CD4-positive, CD25-positive, alpha-beta regulatory T cell (primary cell): ENCODE data around the gene ITPR2. TPM values are rescaled to one million over a fixed set of nuclear protein-coding genes. Genes with fewer than 3 reads are reported as not detected.
"Not testable (repeated sequence)": the region's sequence is repeated elsewhere in the genome, so short reads cannot be mapped to it uniquely, and the experiment has no call there.

Experiments used
- ATAC-seq, 2 donors: fragments of 150-1000 bp; cut with Tn5 transposase; one replicate each; pipeline ENCODE4 v1.10.0; 2021; ENCODE audit warnings: low read depth in 2 of 2, moderate number of reproducible peaks in 2 of 2, moderate library complexity in 1 of 2
- DNase-seq, 3 donors: peaks; one replicate each; pipeline versions ENCODE4 v3.0.0 to v3.0.0-alpha.2; 2012 to 2022; ENCODE audit warnings: mixed read lengths in 1 of 3
- H3K27ac ChIP-seq: one replicate; pipeline ENCODE4 v1.7.0; 2013; ENCODE audit warnings: mild to moderate bottlenecking, low read length; ENCODE audit not compliant: insufficient read depth, poor library complexity, severe bottlenecking
- H3K27me3 ChIP-seq: one replicate; pipeline ENCODE4 v1.7.0; 2013; ENCODE audit warnings: low read length; ENCODE audit not compliant: control insufficient read depth, insufficient read depth
- H3K36me3 ChIP-seq: one replicate; pipeline ENCODE4 v1.7.0; 2013; ENCODE audit warnings: mild to moderate bottlenecking, low read length, moderate library complexity; ENCODE audit not compliant: control insufficient read depth, insufficient read depth
- H3K4me1 ChIP-seq: 2 replicates; pipeline ENCODE4 v1.7.0; 2013; ENCODE audit warnings: mild to moderate bottlenecking, low read length; ENCODE audit not compliant: insufficient read depth, control insufficient read depth, poor library complexity, severe bottlenecking
- H3K4me3 ChIP-seq: one replicate; pipeline ENCODE4 v1.7.0; 2013; ENCODE audit warnings: low read depth, mild to moderate bottlenecking, low read length, moderate library complexity
- H3K9me3 ChIP-seq, 2 experiments: 1 replicate in 1 of 2; 2 replicates in 1 of 2; pipeline ENCODE4 v1.7.0; 2013; ENCODE audit warnings: low read length in 2 of 2, mild to moderate bottlenecking in 1 of 2, moderate library complexity in 1 of 2; ENCODE audit not compliant: control insufficient read depth in 2 of 2
- H3K27ac Mint-ChIP-seq, 3 donors: one replicate each; pipeline ENCODE4 v1.8.0; 2020 to 2022; ENCODE audit warnings: mild to moderate bottlenecking in 3 of 3, mixed read lengths in 3 of 3, moderate library complexity in 2 of 3
- H3K27me3 Mint-ChIP-seq: one replicate; pipeline ENCODE4 v1.8.0; 2022; ENCODE audit warnings: mild to moderate bottlenecking, mixed read lengths
- H3K36me3 Mint-ChIP-seq: one replicate; pipeline ENCODE4 v1.8.0; 2020; ENCODE audit warnings: mixed read lengths
- H3K4me1 Mint-ChIP-seq, 4 donors: one replicate each; pipeline ENCODE4 v1.8.0; 2020 to 2022; ENCODE audit warnings: mixed read lengths in 4 of 4, mild to moderate bottlenecking in 1 of 4
- H3K4me3 Mint-ChIP-seq, 4 donors: one replicate each; pipeline ENCODE4 v1.8.0; 2020 to 2022; ENCODE audit warnings: mild to moderate bottlenecking in 4 of 4, mixed read lengths in 4 of 4, moderate library complexity in 3 of 4
- H3K9me3 Mint-ChIP-seq, 7 donors: one replicate each; pipeline ENCODE4 v1.8.0; 2020 to 2022; ENCODE audit warnings: mixed read lengths in 7 of 7, mild to moderate bottlenecking in 3 of 7, moderate library complexity in 2 of 7
- polyA plus RNA-seq, 4 donors: library from polyadenylated mRNA; unstranded; fragments of 300-500 nt; fragmentation: Illumina TruSeq; gene quantifications; one replicate each; pipeline ENCODE4 v1.2.3, GENCODE V29; 2021
- total RNA-seq: library from RNA; stranded (reverse); gene quantifications from one replicate; pipeline ENCODE4 v1.2.3, GENCODE V29; 2022

The ITPR2 gene
- total and polyA plus RNA-seq, 5 donors from 2014 or later = 9.9 to 54.1 (median 11.7) TPM

- Histone ChIP-seq H3K9me3 (peaks cover 14% of the 10 kb centered on the region in 2 experiments), H3K4me3 (no peak overlapping the region), H3K27me3 (no peaks in the 10 kb centered on the region), H3K4me1 (no peaks in the 10 kb centered on the region), H3K36me3 (no peaks in the 10 kb centered on the region), H3K27ac (no peak overlapping the region)
- ATAC-seq = no peak
- H3K4me1 Mint-ChIP-seq = peaks cover 9 to 17% (median 15%) of the 10 kb centered on the region in 4 donors
- DNase-seq = peak in 1 of 3 donors; percentile 14
- H3K27me3 Mint-ChIP-seq = no peaks in the 10 kb centered on the region
- no peak overlapping the region for H3K27ac Mint-ChIP-seq
- no peak overlapping the region for H3K4me3 Mint-ChIP-seq
- peaks cover 43% of the 10 kb centered on the region for H3K36me3 Mint-ChIP-seq
- H3K9me3 Mint-ChIP-seq = peaks cover 0 to 29% (median 12%) of the 10 kb centered on the region in 7 donors
Observed at GRCh38 chr12:26524862-26525465, 308.0 kb downstream of the ITPR2 start.

GRCh38 chr12:26523708-26524150 lies 309.3 kb downstream of the ITPR2 start:
- Histone ChIP-seq H3K27ac (no peak overlapping the region), H3K9me3 (peaks cover 14% of the 10 kb centered on the region in 2 experiments), H3K4me3 (no peak overlapping the region), H3K4me1 (no peaks in the 10 kb centered on the region), H3K36me3 (peaks cover 3% of the 10 kb centered on the region), H3K27me3 (no peaks in the 10 kb centered on the region)
- H3K27ac Mint-ChIP-seq = no peak overlapping the region
- H3K4me1 Mint-ChIP-seq = peaks cover 9 to 21% (median 17%) of the 10 kb centered on the region in 4 donors
- H3K27me3 Mint-ChIP-seq = no peaks in the 10 kb centered on the region
- DNase-seq (no peak), ATAC-seq (no peak)
- H3K9me3 Mint-ChIP-seq = peaks cover 0 to 26% (median 9%) of the 10 kb centered on the region in 7 donors
- peaks cover 36% of the 10 kb centered on the region for H3K36me3 Mint-ChIP-seq
- no peak overlapping the region for H3K4me3 Mint-ChIP-seq

GRCh38 chr12:26520869-26521268 lies 312.1 kb downstream of the ITPR2 start:
- no peaks in the 10 kb centered on the region for H3K4me1 ChIP-seq
- H3K27me3 Mint-ChIP-seq = no peaks in the 10 kb centered on the region
- peaks cover 10 to 11% of the 10 kb centered on the region in 2 experiments for H3K9me3 ChIP-seq
- H3K36me3 ChIP-seq = peaks cover 3% of the 10 kb centered on the region
- H3K4me1 Mint-ChIP-seq = peaks cover 7 to 25% (median 18%) of the 10 kb centered on the region in 4 donors
- no peak overlapping the region for H3K4me3 Mint-ChIP-seq
- no peaks in the 10 kb centered on the region for H3K27me3 ChIP-seq
- peaks cover 0 to 14% (median 4%) of the 10 kb centered on the region in 7 donors for H3K9me3 Mint-ChIP-seq
- no peak overlapping the region for H3K4me3 ChIP-seq
- DNase-seq (peak in 1 of 3 donors; percentile 12), ATAC-seq (no peak)
- no peak overlapping the region for H3K27ac ChIP-seq
- no peak overlapping the region for H3K27ac Mint-ChIP-seq
- peaks cover 23% of the 10 kb centered on the region for H3K36me3 Mint-ChIP-seq

- H3K27ac ChIP-seq = no peak overlapping the region
- H3K36me3 ChIP-seq = peaks cover 3% of the 10 kb centered on the region
- peaks cover 0 to 7% (median 2%) of the 10 kb centered on the region in 7 donors for H3K9me3 Mint-ChIP-seq
- peaks cover 3% of the 10 kb centered on the region in 2 experiments for H3K9me3 ChIP-seq
- H3K4me3 ChIP-seq = no peak overlapping the region
- H3K27me3 ChIP-seq = no peaks in the 10 kb centered on the region
- H3K4me1 Mint-ChIP-seq = peaks cover 3 to 25% (median 20%) of the 10 kb centered on the region in 4 donors
- H3K27me3 Mint-ChIP-seq = no peaks in the 10 kb centered on the region
- ATAC-seq (no peak), DNase-seq (no peak)
- no peak overlapping the region for H3K4me3 Mint-ChIP-seq
- H3K27ac Mint-ChIP-seq = no peak overlapping the region
- H3K36me3 Mint-ChIP-seq = peaks cover 20% of the 10 kb centered on the region
- no peaks in the 10 kb centered on the region for H3K4me1 ChIP-seq
Observed at GRCh38 chr12:26520109-26520508, 312.9 kb downstream of the ITPR2 start.

GRCh38 chr12:26519462-26519861 lies 313.5 kb downstream of the ITPR2 start:
- Histone ChIP-seq H3K36me3 (peaks cover 3% of the 10 kb centered on the region), H3K9me3 (no peaks in the 10 kb centered on the region), H3K4me3 (no peak overlapping the region), H3K27me3 (no peaks in the 10 kb centered on the region), H3K27ac (no peak overlapping the region), H3K4me1 (no peaks in the 10 kb centered on the region)
- H3K4me1 Mint-ChIP-seq = peaks cover 3 to 25% (median 20%) of the 10 kb centered on the region in 4 donors
- DNase-seq = no peak
- no peak overlapping the region for H3K4me3 Mint-ChIP-seq
- H3K36me3 Mint-ChIP-seq = peaks cover 16% of the 10 kb centered on the region
- no peaks in the 10 kb centered on the region for H3K27me3 Mint-ChIP-seq
- peak overlapping the region in 1 of 3 donors; percentile 56 for H3K27ac Mint-ChIP-seq
- H3K9me3 Mint-ChIP-seq = peaks cover 0 to 6% (median 2%) of the 10 kb centered on the region in 7 donors
- ATAC-seq = no peak

- H3K27me3 ChIP-seq, H3K4me1 ChIP-seq, H3K27ac ChIP-seq, H3K27ac Mint-ChIP-seq, H3K4me3 Mint-ChIP-seq, H3K9me3 Mint-ChIP-seq, H3K4me3 ChIP-seq, DNase-seq, ATAC-seq, H3K36me3 ChIP-seq, H3K27me3 Mint-ChIP-seq, H3K9me3 ChIP-seq: not testable (repeated sequence)
- Mint-ChIP-seq H3K36me3 (peaks cover 23% of the 10 kb centered on the region), H3K4me1 (peaks cover 3 to 31% (median 18%) of the 10 kb centered on the region in 4 donors)
Observed at GRCh38 chr12:26517320-26517719, 315.7 kb downstream of the ITPR2 start.

- H3K27me3 ChIP-seq = no peaks in the 10 kb centered on the region
- Mint-ChIP-seq H3K9me3 (peaks cover 0 to 3% (median 0%) of the 10 kb centered on the region in 7 donors), H3K36me3 (peaks cover 29% of the 10 kb centered on the region), H3K4me3 (no peak overlapping the region), H3K27ac (no peak overlapping the region), H3K27me3 (no peaks in the 10 kb centered on the region), H3K4me1 (peaks cover 2 to 11% (median 3%) of the 10 kb centered on the region in 4 donors)
- H3K4me3 ChIP-seq = no peak overlapping the region
- no peak overlapping the region for H3K27ac ChIP-seq
- no peaks in the 10 kb centered on the region for H3K4me1 ChIP-seq
- H3K9me3 ChIP-seq = no peaks in the 10 kb centered on the region
- H3K36me3 ChIP-seq = peaks cover 1% of the 10 kb centered on the region
- ATAC-seq (no peak), DNase-seq (no peak)
Observed at GRCh38 chr12:26514364-26514763, 318.6 kb downstream of the ITPR2 start.
